Naive thymus-derived CD8-positive, alpha-beta T cell (primary cell): ENCODE data around the gene ATP8A2. TPM values are rescaled to one million over a fixed set of nuclear protein-coding genes. Genes with fewer than 3 reads are reported as not detected.

ENCODE experiments used
- ATAC-seq, 2 donors: fragments of 150-1000 bp; cut with Tn5 transposase in 1 of 2; sonication (Bioruptor Pico), chemical (Tn5 transposase) in 1 of 2; 1 replicate in 1 of 2; 2 replicates in 1 of 2; pipeline ENCODE4 v1.10.0; 2021; ENCODE audit warnings: mild to moderate bottlenecking in 2 of 2, moderate library complexity in 2 of 2
- POLR2A ChIA-PET: fragments of 350-600 bp; sonication (Branson Sonifier 250); formaldehyde crosslinking; loops from one replicate; lab custom pipeline; 2021; ENCODE audit warnings: antibody characterized with exemption; lab: Charles Lee
- DNase-seq, 10 donors: peaks; one replicate each; pipeline versions ENCODE4 v3.0.0 to v3.0.0-alpha.2; 2020 to 2022
- H3K27ac Mint-ChIP-seq, 10 donors: one replicate each; pipeline ENCODE4 v1.8.0; 2020 to 2022; ENCODE audit warnings: mild to moderate bottlenecking in 10 of 10, mixed read lengths in 10 of 10, moderate library complexity in 4 of 10, inconsistent platforms in 1 of 10
- H3K27me3 Mint-ChIP-seq, 5 donors: one replicate each; pipeline ENCODE4 v1.8.0; 2021 to 2022; ENCODE audit warnings: mixed read lengths in 5 of 5
- H3K36me3 Mint-ChIP-seq, 3 donors: one replicate each; pipeline ENCODE4 v1.8.0; 2020 to 2022; ENCODE audit warnings: mixed read lengths in 3 of 3, mild to moderate bottlenecking in 2 of 3, inconsistent platforms in 1 of 3
- H3K4me1 Mint-ChIP-seq, 4 donors: one replicate each; pipeline ENCODE4 v1.8.0; 2021 to 2022; ENCODE audit warnings: mixed read lengths in 4 of 4
- H3K4me3 Mint-ChIP-seq, 10 donors: one replicate each; pipeline ENCODE4 v1.8.0; 2020 to 2022; ENCODE audit warnings: mild to moderate bottlenecking in 10 of 10, mixed read lengths in 10 of 10, moderate library complexity in 6 of 10, inconsistent platforms in 1 of 10
- H3K9me3 Mint-ChIP-seq, 9 donors: one replicate each; pipeline ENCODE4 v1.8.0; 2020 to 2022; ENCODE audit warnings: mixed read lengths in 9 of 9, mild to moderate bottlenecking in 3 of 9, inconsistent platforms in 1 of 9, moderate library complexity in 1 of 9
- polyA plus RNA-seq, 3 donors: library from polyadenylated mRNA; unstranded; fragments of 300-500 nt; fragmentation: Illumina TruSeq; gene quantifications; one replicate each; pipeline ENCODE4 v1.2.3, GENCODE V29; 2021
- total RNA-seq, 8 experiments: library from RNA in 2 of 8; stranded (reverse) in 2 of 8; gene quantifications; one replicate each; pipeline ENCODE4 v1.2.3 and lab custom pipeline; 2021 to 2026

The ATP8A2 gene
- total and polyA plus RNA-seq, 5 experiments from 2014 or later = 0.69 to 3.8 (median 2.9) TPM

DNA sequence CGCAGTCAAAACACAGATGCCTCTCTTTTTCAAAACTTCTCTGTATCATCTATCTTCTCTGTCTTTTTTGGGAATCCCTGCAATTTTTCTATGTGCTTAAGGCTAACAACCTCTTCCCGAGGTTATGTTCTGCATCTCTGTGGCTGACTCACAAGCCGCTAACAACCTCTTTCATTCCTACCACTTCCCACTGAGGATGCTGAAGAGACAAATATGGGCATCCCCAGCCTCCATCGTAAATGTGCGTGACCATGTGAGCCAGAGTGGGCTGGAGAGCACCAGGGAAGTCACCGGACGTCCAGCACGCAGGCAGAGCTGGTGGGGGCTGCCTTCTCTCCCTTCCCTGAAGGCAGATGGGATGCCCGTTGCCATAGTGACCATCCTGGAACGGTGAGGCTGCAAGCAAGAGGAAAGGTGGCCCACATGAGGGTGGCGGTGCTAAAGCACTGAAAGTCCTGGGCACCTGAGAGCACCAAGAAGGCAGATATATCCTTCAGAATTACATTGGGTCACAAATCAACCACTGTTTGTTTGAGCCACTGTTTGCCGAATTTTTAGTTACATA is 557.2 kb downstream of the ATP8A2 start:
- no peak for ATAC-seq
- Mint-ChIP-seq H3K27me3 (peaks cover 0 to 4% (median 0%) of the 10 kb centered on the region in 5 donors), H3K36me3 (no peaks in the 10 kb centered on the region), H3K9me3 (no peaks in the 10 kb centered on the region), H3K27ac (peak overlapping the region in 1 of 10 donors; percentile 35), H3K4me3 (no peak overlapping the region), H3K4me1 (peaks cover 2 to 11% (median 4%) of the 10 kb centered on the region in 4 donors)
- DNase-seq = no peak
- POLR2A ChIA-PET = no interaction called here

DNA sequence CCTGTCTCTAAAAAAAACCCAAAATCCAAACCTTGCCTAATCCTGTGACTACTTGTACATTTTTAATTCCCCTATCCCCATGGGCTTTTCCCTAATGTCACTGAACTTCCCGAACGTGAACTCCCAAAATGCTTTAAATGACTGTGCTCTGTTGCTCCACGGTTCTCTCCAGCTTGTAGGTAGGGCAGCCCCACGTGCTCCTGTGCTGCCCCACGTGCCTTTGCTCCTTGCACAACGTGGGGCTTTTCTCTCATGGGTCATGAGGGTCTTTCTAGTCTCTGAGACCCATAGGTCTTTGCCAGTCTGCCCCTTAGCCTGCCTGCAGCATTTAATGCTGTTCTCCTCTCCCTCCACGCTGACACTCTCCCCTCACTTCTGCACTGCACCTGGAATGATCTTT is 558.0 kb downstream of the ATP8A2 start:
- Mint-ChIP-seq H3K9me3 (no peaks in the 10 kb centered on the region), H3K4me3 (no peak overlapping the region), H3K4me1 (peaks cover 2 to 11% (median 4%) of the 10 kb centered on the region in 4 donors), H3K27me3 (peaks cover 0 to 4% (median 0%) of the 10 kb centered on the region in 5 donors), H3K36me3 (no peaks in the 10 kb centered on the region), H3K27ac (no peak overlapping the region)
- POLR2A ChIA-PET = no interaction called here
- no peak for ATAC-seq
- DNase-seq = no peak

DNA sequence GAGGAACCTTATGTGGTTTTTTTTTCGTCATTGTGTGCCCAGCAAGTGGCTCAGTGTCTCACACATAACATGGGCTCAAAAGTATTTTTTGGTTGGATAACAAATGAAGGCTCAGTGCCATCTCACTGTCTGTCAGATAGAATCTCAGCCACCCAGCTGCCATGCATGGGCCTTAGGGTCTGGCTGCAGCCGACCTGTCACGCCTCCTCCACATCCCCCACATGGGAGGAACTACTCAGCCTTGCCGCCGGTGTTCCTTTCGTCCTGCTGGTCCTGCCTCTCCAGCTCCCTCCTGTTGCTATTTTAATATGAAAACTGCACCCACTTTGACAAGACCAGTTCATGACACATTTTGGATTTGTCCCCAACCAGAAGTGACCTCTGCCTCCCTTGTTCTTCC is 558.9 kb downstream of the ATP8A2 start:
- Mint-ChIP-seq H3K36me3 (no peaks in the 10 kb centered on the region), H3K9me3 (no peaks in the 10 kb centered on the region), H3K27me3 (peaks cover 0 to 4% (median 0%) of the 10 kb centered on the region in 5 donors), H3K4me3 (no peak overlapping the region), H3K4me1 (peaks cover 2 to 11% (median 3%) of the 10 kb centered on the region in 4 donors), H3K27ac (peak overlapping the region in 1 of 10 donors; percentile 38)
- DNase-seq (no peak), ATAC-seq (no peak)
- POLR2A ChIA-PET = no interaction called here

DNA sequence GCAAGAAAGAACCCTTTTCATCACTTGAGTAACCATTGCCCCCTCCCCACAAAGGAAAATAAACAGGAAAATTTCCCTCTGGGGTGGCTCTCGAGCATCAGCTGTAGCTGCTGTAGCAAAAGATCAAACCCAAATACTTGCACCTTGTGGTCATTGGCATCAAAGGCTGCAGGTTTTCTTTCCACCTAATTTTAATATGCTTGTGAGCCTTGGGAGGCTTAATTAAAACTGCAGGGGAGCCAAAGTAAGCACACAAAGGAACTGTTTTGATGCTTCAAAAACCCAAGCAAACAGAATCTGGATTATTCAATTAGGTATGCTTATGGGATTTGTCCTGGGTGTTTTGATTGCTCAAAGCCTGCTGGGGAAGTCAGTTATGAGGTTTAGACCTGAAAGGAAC is 560.6 kb downstream of the ATP8A2 start:
- no peak overlapping the region for H3K27ac Mint-ChIP-seq
- DNase-seq (no peak), ATAC-seq (no peak)
- no peaks in the 10 kb centered on the region for H3K36me3 Mint-ChIP-seq
- no peaks in the 10 kb centered on the region for H3K9me3 Mint-ChIP-seq
- POLR2A ChIA-PET = no interaction called here
- peaks cover 0 to 4% (median 0%) of the 10 kb centered on the region in 5 donors for H3K27me3 Mint-ChIP-seq
- no peak overlapping the region for H3K4me3 Mint-ChIP-seq
- peaks cover 2 to 11% (median 2%) of the 10 kb centered on the region in 4 donors for H3K4me1 Mint-ChIP-seq

DNA sequence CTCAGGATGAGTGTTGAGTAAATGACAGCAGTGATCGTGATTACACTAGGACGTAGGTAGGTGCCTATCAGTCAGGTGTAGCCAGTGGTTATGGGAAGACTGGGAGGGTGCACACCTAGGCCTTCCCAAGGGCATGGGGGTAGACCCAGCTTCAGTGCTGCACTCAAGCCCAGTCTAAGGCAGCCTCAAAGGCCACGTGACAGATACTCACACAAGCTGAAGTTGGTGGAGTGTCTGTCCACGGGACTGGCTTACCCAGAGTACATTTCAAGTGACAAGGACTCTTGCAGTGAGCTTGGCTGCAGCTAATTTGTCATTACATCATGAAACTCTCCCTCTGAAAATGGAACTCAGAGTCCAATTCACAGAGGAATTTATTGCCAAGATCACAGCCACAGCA is 561.7 kb downstream of the ATP8A2 start:
- no peak overlapping the region for H3K4me3 Mint-ChIP-seq
- peak overlapping the region in 1 of 10 donors; percentile 84 for H3K27ac Mint-ChIP-seq
- H3K27me3 Mint-ChIP-seq = peaks cover 0 to 4% (median 0%) of the 10 kb centered on the region in 5 donors
- no peak for ATAC-seq
- POLR2A ChIA-PET = no interaction called here
- H3K4me1 Mint-ChIP-seq = peaks cover 2 to 11% (median 2%) of the 10 kb centered on the region in 4 donors
- no peaks in the 10 kb centered on the region for H3K36me3 Mint-ChIP-seq
- DNase-seq = no peak
- no peaks in the 10 kb centered on the region for H3K9me3 Mint-ChIP-seq

DNA sequence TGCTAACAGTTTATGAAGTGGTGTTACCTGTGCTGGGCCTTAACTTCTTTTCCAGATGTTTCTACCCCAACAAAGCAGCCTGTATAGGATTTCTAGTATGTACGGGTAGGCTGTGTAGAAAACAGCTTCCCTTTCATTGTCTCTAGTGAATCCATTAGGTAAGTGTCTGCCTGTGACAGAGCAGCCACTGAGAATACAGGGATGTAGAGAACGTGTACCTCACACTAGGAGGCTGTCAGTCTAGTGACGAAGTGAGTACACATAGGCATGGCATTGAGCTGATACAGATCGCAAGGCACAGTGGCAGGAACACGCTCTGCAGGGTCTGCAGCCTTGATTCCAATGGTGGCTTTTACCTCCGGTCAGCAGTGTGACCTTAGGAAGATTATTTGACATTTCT is 562.4 kb downstream of the ATP8A2 start:
- POLR2A ChIA-PET = no interaction called here

DNA sequence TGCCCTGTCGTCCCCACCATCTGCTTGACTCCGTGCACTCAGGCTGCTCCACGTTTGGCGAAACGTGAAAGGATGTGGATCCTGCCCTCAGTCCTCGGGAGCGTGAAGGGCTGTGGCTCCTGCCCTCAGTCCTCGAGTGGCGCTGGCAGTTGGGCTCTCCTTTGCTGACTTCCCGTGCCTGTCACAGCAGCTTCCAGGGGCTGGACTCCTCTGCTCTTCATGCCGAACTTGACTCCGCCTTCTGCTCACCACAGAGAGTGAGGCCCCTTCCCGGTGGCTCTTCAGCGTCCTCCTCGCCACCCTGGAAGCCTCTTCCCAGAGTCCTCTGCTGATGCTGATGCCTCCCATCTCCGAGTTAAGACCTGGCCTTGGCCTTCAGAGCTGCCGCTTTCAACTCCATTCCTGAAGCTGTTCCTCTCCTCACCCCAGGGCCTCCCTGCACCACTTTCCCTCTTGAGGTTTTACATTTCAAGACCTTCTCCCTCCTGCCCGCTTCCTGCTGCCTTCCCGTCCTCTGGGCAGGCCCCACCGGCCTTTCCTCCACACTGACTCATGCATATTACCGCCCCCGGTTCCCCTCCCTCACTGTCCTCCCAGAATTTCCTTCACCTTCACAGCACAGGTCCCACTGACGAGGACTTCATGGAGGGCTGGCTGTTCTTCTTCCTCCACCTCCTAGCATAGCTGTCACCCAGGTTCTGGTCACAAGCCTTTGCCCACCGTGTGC is 568.4 kb downstream of the ATP8A2 start:
- POLR2A ChIA-PET = no interaction called here
- Mint-ChIP-seq H3K9me3 (peaks cover 0 to 17% (median 0%) of the 10 kb centered on the region in 9 donors), H3K4me3 (no peak overlapping the region), H3K36me3 (no peaks in the 10 kb centered on the region), H3K4me1 (peaks cover 4 to 16% (median 9%) of the 10 kb centered on the region in 4 donors), H3K27me3 (no peaks in the 10 kb centered on the region), H3K27ac (peak overlapping the region in 4 of 10 donors; percentile 19 to 80 (median 72))
- no peak for ATAC-seq
- DNase-seq = no peak

More for the DNA sequence above, 562.4 kb downstream of the ATP8A2 start:
- no peak for ATAC-seq
- no peak for DNase-seq
- peaks cover 2 to 11% (median 2%) of the 10 kb centered on the region in 4 donors for H3K4me1 Mint-ChIP-seq
- H3K4me3 Mint-ChIP-seq = no peak overlapping the region
- peaks cover 0 to 2% (median 0%) of the 10 kb centered on the region in 9 donors for H3K9me3 Mint-ChIP-seq
- no peaks in the 10 kb centered on the region for H3K36me3 Mint-ChIP-seq
- peaks cover 0 to 4% (median 0%) of the 10 kb centered on the region in 5 donors for H3K27me3 Mint-ChIP-seq
- H3K27ac Mint-ChIP-seq = peak overlapping the region in 1 of 10 donors; percentile 13

DNA sequence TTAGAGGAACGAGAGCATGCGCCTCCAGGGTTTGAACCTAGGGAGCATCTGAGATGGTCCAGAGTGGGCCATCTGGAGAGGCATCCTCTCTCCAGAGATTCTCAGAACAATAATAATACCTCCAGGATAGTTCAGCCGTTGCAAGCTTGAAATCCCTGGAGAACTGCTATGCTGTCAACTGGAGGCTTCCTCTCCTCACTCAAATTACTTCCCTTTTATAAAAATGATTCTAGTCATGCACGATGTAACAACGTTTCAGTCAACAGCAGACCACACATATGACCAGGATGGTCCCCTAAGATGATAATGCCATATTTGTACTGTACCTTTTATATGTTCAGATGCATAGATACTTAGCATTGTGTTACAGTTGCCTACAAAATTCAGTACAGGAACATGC is 571.3 kb downstream of the ATP8A2 start:
- peak overlapping the region in 1 of 10 donors; percentile 13 for H3K27ac Mint-ChIP-seq
- DNase-seq (no peak), ATAC-seq (no peak)
- H3K4me1 Mint-ChIP-seq = peaks cover 8 to 26% (median 13%) of the 10 kb centered on the region in 4 donors
- H3K27me3 Mint-ChIP-seq = no peaks in the 10 kb centered on the region
- no peak overlapping the region for H3K4me3 Mint-ChIP-seq
- peaks cover 0 to 17% (median 0%) of the 10 kb centered on the region in 9 donors for H3K9me3 Mint-ChIP-seq
- POLR2A ChIA-PET = no interaction called here
- H3K36me3 Mint-ChIP-seq = no peaks in the 10 kb centered on the region

DNA sequence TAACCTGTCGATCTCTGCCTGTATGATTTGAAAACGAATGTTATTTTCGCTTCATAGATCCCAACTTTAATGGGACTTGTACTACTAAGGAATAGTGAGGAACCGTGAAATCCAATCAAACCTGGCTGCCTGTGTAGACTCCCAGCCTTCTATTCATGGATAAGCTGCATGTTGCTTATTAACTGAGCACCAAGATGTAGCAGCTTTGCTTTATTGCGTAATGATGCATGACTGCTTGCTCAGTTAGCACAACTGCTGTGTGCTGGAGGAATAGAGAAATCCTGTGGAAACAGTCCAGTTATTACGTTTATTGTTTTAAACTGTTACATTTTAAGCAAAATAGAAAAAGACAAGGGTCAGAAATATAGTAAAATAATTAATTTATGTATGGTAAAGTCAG is 571.9 kb downstream of the ATP8A2 start:
- Mint-ChIP-seq H3K27me3 (no peaks in the 10 kb centered on the region), H3K4me1 (peaks cover 8 to 26% (median 13%) of the 10 kb centered on the region in 4 donors), H3K36me3 (no peaks in the 10 kb centered on the region), H3K4me3 (no peak overlapping the region), H3K27ac (peak overlapping the region in 1 of 10 donors; percentile 60), H3K9me3 (peaks cover 0 to 17% (median 0%) of the 10 kb centered on the region in 9 donors)
- ATAC-seq = no peak
- POLR2A ChIA-PET = no interaction called here
- no peak for DNase-seq

DNA sequence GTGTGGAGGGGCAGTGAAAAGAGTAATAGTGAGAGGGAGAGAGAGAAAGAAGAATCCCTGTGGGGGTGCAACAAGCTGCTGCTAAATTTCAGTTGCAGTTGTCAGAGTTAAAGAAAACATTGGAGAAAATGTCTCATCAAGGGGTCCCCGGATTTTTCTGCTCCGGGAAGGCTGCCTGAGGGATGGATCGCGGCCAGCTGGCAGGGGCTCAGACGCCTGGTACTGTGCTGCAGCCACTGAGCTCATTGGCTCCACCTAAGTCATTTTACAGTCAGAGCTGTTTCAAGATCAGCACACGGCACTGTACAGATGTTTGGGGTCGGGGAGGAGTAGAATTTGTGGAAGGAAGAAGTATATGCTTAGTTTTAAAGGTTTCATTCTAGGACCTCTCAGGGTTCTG is 573.8 kb downstream of the ATP8A2 start:
- no peak overlapping the region for H3K27ac Mint-ChIP-seq
- H3K9me3 Mint-ChIP-seq = peaks cover 0 to 2% (median 0%) of the 10 kb centered on the region in 9 donors
- no peaks in the 10 kb centered on the region for H3K36me3 Mint-ChIP-seq
- H3K27me3 Mint-ChIP-seq = no peaks in the 10 kb centered on the region
- POLR2A ChIA-PET = no interaction called here
- H3K4me1 Mint-ChIP-seq = peaks cover 8 to 18% (median 10%) of the 10 kb centered on the region in 4 donors
- H3K4me3 Mint-ChIP-seq = no peak overlapping the region
- ATAC-seq (no peak), DNase-seq (no peak)

DNA sequence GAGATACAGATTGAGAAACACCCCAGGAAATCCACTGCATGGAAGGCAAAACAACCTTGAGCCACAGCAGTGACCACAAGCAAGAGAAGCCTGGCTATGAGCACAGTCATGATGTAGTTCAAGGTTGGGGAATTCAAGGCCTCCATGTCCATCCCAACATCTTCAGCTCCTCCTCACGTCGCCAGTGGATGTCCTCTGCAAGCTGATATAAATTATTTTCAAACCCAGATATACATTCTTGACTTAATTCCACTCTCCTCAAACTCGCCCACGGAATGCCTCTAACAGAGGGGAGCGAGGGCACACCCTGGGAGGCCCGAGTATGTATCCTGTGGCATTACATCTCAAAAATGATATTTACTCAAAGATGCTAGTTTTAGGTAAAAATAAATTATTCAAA is 574.5 kb downstream of the ATP8A2 start:
- Mint-ChIP-seq H3K27ac (peak overlapping the region in 1 of 10 donors; percentile 57), H3K9me3 (peaks cover 0 to 2% (median 0%) of the 10 kb centered on the region in 9 donors), H3K4me3 (no peak overlapping the region), H3K4me1 (peaks cover 8 to 15% (median 10%) of the 10 kb centered on the region in 4 donors), H3K36me3 (no peaks in the 10 kb centered on the region), H3K27me3 (no peaks in the 10 kb centered on the region)
- POLR2A ChIA-PET = no interaction called here
- DNase-seq (no peak), ATAC-seq (no peak)

DNA sequence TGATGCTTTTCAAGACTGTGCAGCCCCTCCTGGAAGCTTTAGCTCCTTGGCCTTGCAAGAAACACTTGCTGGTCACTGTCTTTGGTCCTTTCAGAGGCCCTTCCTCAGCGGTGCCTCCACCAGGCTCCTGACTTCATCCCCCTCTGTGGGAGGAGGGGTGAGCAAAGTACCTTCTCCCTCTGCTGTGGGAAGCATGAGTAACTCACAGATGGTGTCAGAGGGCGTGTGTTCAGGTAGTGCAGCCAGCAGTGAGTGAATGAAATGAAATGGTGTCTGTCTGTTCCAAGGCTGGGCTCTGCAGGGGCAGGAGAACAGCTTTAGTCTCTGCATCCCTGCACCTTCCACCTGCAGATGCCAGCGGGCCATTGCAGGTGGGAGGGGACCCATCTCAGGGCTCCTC is 577.1 kb downstream of the ATP8A2 start:
- no peak overlapping the region for H3K4me3 Mint-ChIP-seq
- H3K27me3 Mint-ChIP-seq = no peaks in the 10 kb centered on the region
- DNase-seq (no peak), ATAC-seq (no peak)
- H3K27ac Mint-ChIP-seq = peak overlapping the region in 1 of 10 donors; percentile 27
- POLR2A ChIA-PET = no interaction called here
- H3K9me3 Mint-ChIP-seq = peaks cover 0 to 2% (median 0%) of the 10 kb centered on the region in 9 donors
- H3K4me1 Mint-ChIP-seq = peaks cover 8 to 15% (median 13%) of the 10 kb centered on the region in 4 donors
- H3K36me3 Mint-ChIP-seq = no peaks in the 10 kb centered on the region

DNA sequence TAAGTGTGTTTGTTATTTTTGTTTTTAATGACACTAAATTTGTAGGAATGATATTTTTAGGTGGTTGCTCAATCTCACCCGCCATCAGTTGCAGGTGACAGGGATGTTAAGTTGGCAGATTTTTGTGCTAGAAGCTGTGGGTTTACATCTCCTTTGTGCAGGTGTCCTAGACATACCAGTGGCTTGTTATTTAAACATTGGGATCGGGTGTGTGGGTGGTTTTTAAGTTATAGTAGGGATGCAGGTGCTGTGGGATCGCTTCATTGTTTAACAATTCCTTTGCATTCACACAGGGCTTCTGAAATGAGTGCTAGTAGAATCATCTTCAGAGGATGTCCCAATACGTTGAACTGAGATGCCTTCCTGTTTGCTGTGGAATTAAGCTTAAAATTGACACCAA is 580.1 kb downstream of the ATP8A2 start:
- POLR2A ChIA-PET = interaction anchor here (1.5 to 2.4 kb wide), 2 partner anchors 10 to 22 kb away, joined by 3 to 9 read pairs; no protein-coding TSS in a partner anchor

More for the DNA sequence above, 580.1 kb downstream of the ATP8A2 start:
- Mint-ChIP-seq H3K27me3 (no peaks in the 10 kb centered on the region), H3K4me3 (no peak overlapping the region), H3K36me3 (peaks cover 0 to 10% (median 9%) of the 10 kb centered on the region in 3 donors), H3K9me3 (peaks cover 0 to 10% (median 6%) of the 10 kb centered on the region in 9 donors), H3K27ac (no peak overlapping the region), H3K4me1 (peaks cover 11 to 24% (median 17%) of the 10 kb centered on the region in 4 donors)
- no peak for ATAC-seq
- DNase-seq = no peak
